ENCODE data around the gene PSMD13. TPM values are rescaled to one million over a fixed set of nuclear protein-coding genes. Genes with fewer than 3 reads are reported as not detected.

PSMD13 gene
- total RNA-seq, 1 donor from 2014 or later, result 71.9 TPM

DNA sequence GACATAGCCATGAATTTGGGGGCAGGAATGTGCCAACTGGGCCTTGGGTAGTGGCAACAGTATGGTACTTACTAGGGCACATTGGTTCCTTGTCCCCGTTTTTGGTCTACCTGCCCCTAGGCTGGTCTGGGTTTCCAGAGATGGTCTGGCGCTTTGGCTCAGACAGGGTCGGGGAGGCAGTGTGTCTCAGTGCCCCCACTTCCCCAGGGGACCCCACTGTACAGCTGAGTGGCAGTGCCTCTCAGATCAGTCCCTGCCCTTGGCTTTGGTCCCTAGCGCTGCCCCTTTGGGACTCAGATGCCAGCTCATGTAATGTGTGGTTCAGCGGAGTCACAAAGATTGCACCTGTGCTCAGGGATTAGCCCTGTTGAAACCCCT, 26.0 kb upstream of the PSMD13 start:
- Histone ChIP-seq H3K27me3 (no peaks in the 10 kb centered on the region), H3K9me3 (no peaks in the 10 kb centered on the region), H3K4me1 (peaks cover 36% of the 10 kb centered on the region), H3K4me3 (no peak overlapping the region), H3K27ac (no peak overlapping the region), H3K36me3 (peaks cover 0 to 62% of the 10 kb centered on the region in 2 donors)
- DNase-seq (ENCODE audit: extremely low spot score in 2 of 2), result no peak
- no peak for TF ChIP-seq POLR2A (IDR thresholded peaks at IDR 0.05)
- no peak for TF ChIP-seq POLR2AphosphoS5 (IDR thresholded peaks at IDR 0.05; ENCODE audit: insufficient read depth in 1 of 2, low read depth in 1 of 2)
- TF ChIP-seq, protein P1, sequence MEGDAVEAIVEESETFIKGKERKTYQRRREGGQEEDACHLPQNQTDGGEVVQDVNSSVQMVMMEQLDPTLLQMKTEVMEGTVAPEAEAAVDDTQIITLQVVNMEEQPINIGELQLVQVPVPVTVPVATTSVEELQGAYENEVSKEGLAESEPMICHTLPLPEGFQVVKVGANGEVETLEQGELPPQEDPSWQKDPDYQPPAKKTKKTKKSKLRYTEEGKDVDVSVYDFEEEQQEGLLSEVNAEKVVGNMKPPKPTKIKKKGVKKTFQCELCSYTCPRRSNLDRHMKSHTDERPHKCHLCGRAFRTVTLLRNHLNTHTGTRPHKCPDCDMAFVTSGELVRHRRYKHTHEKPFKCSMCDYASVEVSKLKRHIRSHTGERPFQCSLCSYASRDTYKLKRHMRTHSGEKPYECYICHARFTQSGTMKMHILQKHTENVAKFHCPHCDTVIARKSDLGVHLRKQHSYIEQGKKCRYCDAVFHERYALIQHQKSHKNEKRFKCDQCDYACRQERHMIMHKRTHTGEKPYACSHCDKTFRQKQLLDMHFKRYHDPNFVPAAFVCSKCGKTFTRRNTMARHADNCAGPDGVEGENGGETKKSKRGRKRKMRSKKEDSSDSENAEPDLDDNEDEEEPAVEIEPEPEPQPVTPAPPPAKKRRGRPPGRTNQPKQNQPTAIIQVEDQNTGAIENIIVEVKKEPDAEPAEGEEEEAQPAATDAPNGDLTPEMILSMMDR (IDR thresholded peaks at IDR 0.05), result no peak
- intact Hi-C loops (cut with DNase I), result no loop called here

DNA sequence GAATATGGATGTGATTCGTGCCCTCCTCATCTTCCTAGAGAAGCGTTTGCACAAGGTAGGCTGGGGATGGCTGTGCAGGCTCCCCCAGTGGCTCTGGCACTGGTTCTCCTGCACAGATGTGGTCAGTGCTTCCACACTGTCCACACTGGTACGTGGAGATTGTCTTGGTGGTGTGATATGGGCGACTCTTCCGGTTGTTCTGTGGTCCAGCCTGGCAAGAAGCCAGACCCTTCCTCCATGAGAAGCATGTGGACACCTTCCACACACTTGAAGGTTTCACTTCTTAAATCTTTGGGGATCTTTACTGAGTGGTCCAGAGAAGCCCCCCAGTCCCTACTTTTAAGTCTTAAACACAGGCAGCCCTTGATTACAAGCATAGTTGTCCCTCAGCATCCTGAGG, 25.5 kb upstream of the PSMD13 start:
- no peak for DNase-seq (ENCODE audit: extremely low spot score in 2 of 2)
- H3K4me3 ChIP-seq, result no peak overlapping the region
- peaks cover 31% of the 10 kb centered on the region for H3K4me1 ChIP-seq
- intact Hi-C loops (cut with DNase I), result no loop called here
- H3K27ac ChIP-seq, result no peak overlapping the region
- H3K9me3 ChIP-seq, result no peaks in the 10 kb centered on the region
- TF ChIP-seq POLR2AphosphoS5 (IDR thresholded peaks at IDR 0.05; ENCODE audit: insufficient read depth in 1 of 2, low read depth in 1 of 2) (no peak), POLR2A (IDR thresholded peaks at IDR 0.05) (no peak)
- TF ChIP-seq, protein P1 (IDR thresholded peaks at IDR 0.05), result no peak
- peaks cover 0 to 62% of the 10 kb centered on the region in 2 donors for H3K36me3 ChIP-seq
- H3K27me3 ChIP-seq, result no peaks in the 10 kb centered on the region

DNA sequence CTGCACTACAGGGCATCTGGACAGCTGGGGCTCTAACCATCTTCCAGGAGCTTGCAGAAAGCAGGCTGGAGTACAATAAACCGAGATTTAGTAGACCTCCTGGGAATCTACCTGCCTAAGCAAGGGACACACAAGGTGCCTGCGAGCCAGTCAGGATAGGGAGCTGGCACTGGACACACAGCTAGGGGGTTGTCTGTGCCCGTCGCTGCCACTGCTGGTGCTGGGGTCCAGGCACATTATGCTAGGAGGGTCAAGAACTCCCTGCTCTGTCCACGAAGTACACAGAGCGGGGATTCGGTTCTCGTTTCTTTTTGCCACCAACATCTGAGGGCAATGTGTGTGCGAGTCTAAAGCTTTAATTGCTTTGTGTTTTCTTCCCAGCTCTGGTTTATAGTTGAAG, 25.0 kb upstream of the PSMD13 start:
- H3K9me3 ChIP-seq, result no peaks in the 10 kb centered on the region
- peaks cover 26% of the 10 kb centered on the region for H3K4me1 ChIP-seq
- intact Hi-C loops (cut with DNase I), result no loop called here
- H3K36me3 ChIP-seq, result peaks cover 0 to 62% of the 10 kb centered on the region in 2 donors
- DNase-seq (ENCODE audit: extremely low spot score in 2 of 2), result no peak
- no peak overlapping the region for H3K27ac ChIP-seq
- no peak overlapping the region for H3K4me3 ChIP-seq
- H3K27me3 ChIP-seq, result no peaks in the 10 kb centered on the region
- TF ChIP-seq POLR2AphosphoS5 (IDR thresholded peaks at IDR 0.05; ENCODE audit: insufficient read depth in 1 of 2, low read depth in 1 of 2) (no peak), POLR2A (IDR thresholded peaks at IDR 0.05) (no peak)
- TF ChIP-seq, protein P1 (IDR thresholded peaks at IDR 0.05), result no peak

DNA sequence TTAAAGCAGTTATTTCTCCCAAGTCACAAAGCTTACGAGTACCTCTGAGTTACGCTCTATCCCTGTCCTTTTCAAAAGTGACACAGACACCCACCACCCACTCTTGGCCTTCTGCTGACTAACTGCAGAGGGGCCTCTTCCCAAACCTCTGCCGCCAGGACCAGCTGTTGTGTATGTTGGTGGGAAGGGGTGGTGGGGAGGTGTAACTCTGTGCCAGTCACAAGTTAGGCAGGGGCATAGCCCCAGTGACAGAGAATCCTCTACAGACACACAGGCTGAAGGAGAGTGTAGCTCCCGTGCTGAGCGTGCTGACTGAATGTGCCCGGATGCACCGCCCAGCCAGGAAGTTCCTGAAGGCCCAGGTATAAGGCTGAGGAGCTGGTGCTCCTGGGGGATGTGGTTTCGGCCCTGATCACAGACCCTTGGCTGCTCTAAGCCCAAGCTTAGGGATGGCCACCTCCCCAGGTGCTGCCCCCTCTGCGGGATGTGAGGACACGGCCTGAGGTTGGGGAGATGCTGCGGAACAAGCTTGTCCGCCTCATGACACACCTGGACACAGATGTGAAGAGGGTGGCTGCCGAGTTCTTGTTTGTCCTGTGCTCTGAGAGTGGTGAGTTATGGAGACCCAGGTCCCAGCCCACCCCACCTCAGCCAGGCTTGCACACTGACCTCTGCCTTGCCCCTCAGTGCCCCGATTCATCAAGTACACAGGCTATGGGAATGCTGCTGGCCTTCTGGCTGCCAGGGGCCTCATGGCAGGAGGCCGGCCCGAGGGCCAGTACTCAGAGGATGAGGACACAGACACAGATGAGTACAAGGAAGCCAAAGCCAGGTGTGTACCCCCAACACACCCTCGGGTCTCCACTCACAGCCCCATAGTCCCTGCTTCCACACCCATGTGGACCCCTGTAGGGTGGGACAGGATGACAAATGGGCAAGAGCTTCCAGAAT, 24.4 kb upstream of the PSMD13 start:
- H3K36me3 ChIP-seq, result peaks cover 0 to 62% of the 10 kb centered on the region in 2 donors
- no peak overlapping the region for H3K27ac ChIP-seq
- TF ChIP-seq POLR2AphosphoS5 (IDR thresholded peaks at IDR 0.05; ENCODE audit: insufficient read depth in 1 of 2, low read depth in 1 of 2) (no peak), POLR2A (IDR thresholded peaks at IDR 0.05) (no peak)
- TF ChIP-seq, protein P1 (IDR thresholded peaks at IDR 0.05), result no peak
- peaks cover 24% of the 10 kb centered on the region for H3K4me1 ChIP-seq
- H3K9me3 ChIP-seq, result no peaks in the 10 kb centered on the region
- no peak overlapping the region for H3K4me3 ChIP-seq
- intact Hi-C loops (cut with DNase I), result no loop called here
- no peaks in the 10 kb centered on the region for H3K27me3 ChIP-seq
- no peak for DNase-seq (ENCODE audit: extremely low spot score in 2 of 2)

DNA sequence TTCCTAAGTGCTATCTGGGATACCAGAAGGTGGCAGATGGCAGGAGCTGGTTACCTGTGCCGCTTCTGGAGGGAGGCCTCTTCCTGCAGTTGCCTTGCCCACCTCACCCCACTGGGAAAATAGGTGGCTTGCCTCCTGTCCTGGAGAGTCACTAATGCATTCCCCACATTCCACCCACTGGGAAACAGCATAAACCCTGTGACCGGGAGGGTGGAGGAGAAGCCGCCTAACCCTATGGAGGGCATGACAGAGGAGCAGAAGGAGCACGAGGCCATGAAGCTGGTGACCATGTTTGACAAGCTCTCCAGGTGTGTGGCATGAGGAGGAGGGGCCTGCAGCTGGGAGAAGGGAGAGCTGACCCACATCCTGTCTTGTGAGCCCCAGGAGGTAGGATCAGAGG, 23.7 kb upstream of the PSMD13 start:
- Histone ChIP-seq H3K4me3 (no peak overlapping the region), H3K36me3 (peaks cover 0 to 62% of the 10 kb centered on the region in 2 donors), H3K4me1 (peaks cover 24% of the 10 kb centered on the region), H3K27ac (no peak overlapping the region), H3K9me3 (no peaks in the 10 kb centered on the region), H3K27me3 (no peaks in the 10 kb centered on the region)
- no peak for TF ChIP-seq POLR2AphosphoS5 (IDR thresholded peaks at IDR 0.05; ENCODE audit: insufficient read depth in 1 of 2, low read depth in 1 of 2)
- TF ChIP-seq, protein P1 (IDR thresholded peaks at IDR 0.05), result no peak
- no peak for TF ChIP-seq POLR2A (IDR thresholded peaks at IDR 0.05)
- intact Hi-C loops (cut with DNase I), result no loop called here
- no peak for DNase-seq (ENCODE audit: extremely low spot score in 2 of 2)

Measured in vagina (tissue), 2 donors.